T follicular helper cell (primary cell): Measurements from ENCODE around the gene ZNF618.
"Not testable (repeated sequence)": the region's sequence is repeated elsewhere in the genome, so short reads cannot be mapped to it uniquely, and the experiment has no call there.

Experiments
- DNase-seq: peaks from one replicate; pipeline ENCODE4 v3.0.0-alpha.2; 2020; ENCODE audit warnings: low read depth

The ZNF618 gene

GRCh38 chr9:113989017-113989713, 113.1 kb downstream of the ZNF618 start:
- no peak for DNase-seq

DNA sequence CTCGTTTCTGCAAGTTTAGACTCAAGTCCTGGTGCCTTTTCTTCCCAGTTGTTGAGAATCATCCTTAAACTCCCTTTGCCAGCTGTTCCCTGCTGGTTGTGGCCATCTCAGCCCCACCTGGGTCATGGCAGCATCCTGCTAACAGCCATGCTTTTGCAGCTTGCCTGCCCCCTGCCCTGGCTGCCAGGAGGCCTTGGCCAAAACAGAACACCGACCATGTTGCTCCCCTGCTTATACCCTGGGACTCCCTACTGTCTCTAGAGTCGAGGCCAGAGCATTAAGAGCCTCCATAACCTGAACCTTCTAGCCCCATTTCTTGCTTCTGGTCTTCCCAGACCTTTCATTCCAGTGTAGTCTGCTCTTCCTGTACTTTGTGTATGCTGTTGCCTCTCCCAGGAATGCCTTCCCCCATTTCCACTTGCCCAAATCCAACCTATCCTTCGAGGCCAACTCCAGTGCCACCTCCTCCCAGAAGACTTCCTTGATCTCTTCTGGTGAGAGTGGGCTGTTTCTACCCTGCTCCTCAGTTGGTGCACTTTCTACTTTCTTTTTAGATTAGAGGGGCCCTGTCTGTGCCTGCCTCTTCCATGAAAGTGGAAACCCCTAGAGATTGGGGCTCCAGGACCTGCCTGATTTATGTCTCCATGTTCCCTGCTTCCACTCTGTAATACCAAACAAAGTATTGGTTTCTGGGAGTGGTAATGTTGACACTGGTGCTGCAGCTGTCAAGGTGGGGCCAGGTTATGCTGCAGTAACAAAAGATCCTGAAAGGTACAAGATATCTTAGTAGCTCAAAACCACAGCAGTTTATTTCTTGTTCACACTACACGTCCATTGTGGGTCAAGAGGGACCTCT, 113.8 kb downstream of the ZNF618 start:
- DNase-seq, result no peak

DNA sequence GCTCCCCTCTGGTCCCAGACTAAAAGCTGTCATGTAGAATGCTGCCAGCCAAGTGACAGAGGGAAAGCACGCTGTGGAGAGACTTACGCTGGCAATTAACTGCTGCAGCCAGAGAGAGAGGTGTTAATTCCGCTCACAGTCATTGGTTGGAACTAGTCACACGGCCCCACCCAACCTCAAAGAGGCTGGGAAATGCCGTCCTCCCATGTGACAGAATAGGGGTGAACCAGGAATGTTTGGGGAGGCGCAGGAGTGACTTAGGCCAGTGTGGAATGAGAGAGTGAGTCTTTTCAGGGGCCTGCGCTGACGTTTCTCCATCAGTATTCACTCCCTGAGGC, 114.4 kb downstream of the ZNF618 start:
- DNase-seq, result no peak

DNA sequence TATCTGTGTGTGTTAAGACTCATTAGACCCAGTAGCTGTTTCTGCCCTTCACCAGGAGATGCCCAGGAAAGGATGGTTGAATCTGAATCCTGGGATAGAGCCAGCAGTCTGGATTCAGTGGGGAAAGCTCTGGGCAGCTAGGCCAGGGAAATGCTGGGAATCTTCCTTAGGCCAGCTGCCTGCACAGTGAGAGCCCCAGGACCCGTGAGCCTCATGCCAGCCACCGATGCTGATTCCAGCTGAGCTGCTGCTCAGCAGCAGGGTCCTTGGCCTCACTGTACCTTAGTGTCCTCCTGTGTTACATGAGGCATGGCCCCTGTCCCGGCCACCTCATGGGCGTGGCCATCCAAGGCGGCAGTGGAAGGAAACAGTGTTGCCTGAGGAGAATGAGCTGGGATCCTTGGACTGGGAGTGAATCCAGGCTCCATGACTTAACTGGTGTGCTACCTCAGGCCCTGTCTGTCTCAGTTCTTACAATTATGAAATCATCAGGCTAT, 114.9 kb downstream of the ZNF618 start:
- DNase-seq, result no peak

DNA sequence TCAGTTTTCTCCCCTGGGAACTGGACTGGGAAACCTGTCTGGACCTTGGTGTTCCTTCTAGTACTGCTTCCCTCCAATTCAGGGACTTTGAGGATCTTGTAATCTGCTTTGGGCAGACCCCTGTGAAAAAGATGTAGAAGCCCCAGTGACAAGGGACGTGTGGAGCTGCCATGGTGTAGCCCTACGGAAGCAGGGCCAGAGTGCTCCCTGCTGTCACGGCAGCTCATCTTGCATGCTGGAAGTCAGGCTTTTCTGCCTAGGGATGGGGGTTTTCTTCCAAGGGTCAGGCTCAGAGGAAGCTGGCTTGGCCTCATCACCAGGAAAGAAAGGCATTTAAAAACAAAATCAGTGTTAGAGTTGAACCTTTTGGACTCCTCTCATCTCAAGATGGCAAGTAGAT, 115.6 kb downstream of the ZNF618 start:
- no peak for DNase-seq

DNA sequence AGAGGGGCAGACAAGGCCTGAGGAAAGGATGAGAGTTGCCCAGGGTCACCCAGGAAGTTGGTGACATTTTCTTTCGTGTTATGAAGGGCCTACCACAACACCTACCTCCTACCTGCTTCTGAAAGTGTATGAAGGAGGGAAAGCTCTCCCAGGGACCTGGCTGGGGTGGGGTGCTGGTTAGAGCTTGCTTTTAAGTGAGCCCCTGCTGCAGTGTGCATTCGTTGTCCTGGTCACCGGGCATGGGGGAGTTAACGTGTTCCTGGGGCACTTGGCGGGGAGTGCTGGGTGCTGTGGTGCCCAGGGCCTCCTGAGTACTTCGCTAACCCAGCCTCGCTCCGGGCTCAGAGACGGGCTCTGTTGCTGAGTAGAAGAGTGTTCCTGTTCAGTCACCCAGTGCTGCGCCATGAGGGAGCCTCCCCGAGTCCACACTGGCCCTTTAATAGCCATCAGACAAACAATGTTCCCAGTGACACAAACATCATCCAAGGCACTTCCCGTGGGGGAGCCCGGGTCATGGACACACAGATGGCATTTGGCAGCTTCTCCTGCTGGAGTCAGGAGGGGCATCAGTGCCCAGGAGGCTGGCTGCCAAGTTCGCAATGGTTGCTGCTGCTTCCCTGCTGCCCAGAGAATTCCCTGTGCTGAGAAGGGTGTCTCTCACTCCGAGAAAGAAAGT, 116.3 kb downstream of the ZNF618 start:
- DNase-seq, result no peak

DNA sequence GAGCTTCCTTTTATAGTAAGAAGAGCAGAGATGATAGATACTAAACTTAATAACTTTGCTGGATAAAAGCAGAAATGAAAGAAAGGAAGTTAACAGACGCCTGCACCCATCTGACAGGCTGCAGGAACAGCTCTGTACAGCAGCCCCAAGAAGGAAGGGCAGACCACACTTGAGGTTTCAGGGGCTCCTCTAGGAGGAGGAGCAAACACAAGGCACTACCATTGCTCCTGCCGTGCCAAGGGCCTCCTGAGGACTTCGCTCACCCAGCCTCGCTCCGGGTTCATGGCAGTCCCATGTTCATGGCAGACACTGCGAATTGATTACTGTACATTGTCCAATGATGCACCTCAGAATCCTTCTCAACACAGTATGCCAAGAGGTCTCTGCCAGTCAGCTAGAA, 116.9 kb downstream of the ZNF618 start:
- no peak for DNase-seq

- DNase-seq, result no peak
These were observed 117.9 kb downstream of the ZNF618 start for GRCh38 chr9:113993838-113994540.

GRCh38 chr9:113995401-113995800, 119.3 kb downstream of the ZNF618 start:
- DNase-seq, result no peak

GRCh38 chr9:113995963-113996362, 119.9 kb downstream of the ZNF618 start:
- DNase-seq, result no peak

GRCh38 chr9:113996531-113997001, 120.5 kb downstream of the ZNF618 start:
- DNase-seq, result no peak

- not testable (repeated sequence) for DNase-seq
These were observed 121.0 kb downstream of the ZNF618 start for GRCh38 chr9:113997064-113997463.

GRCh38 chr9:113997610-113998009, 121.5 kb downstream of the ZNF618 start:
- DNase-seq, result no peak

- DNase-seq, result no peak
These were observed 122.0 kb downstream of the ZNF618 start for GRCh38 chr9:113998114-113998513.

DNA sequence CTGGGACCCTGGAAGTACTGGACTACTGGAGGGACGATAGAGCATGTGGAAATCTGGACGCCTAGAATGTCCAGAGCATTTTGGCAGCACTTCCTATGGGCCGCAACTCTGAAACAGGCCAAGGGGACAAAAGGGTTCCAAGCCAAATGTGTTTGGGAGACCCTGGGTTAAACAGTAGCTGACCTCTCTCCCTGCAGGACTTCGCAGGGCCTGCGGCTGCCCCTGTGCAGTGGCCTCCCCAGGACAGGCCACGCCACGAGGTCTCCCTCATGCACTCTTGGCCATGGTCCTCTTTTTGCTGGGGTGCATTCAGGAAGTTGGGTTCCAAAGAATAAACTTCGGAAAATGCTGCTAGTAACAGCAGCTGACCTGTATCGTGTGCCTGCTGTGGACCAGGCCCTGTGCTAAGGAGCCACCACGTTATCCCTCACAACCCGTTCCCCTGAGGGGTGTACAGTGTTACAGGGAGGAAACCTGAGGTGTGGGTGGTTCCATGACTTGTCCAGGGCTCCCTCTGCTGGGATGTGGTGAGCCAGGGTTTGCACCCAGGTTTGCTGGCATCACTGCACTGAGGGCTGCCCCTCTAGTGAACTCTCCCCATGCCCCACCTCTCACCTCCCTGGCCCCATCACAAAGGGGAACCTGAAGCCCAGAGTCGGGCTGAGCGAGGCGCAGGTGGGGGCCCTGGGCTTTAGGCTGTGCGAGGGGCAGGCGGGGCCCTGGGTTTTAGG, 122.6 kb downstream of the ZNF618 start:
- no peak for DNase-seq

DNA sequence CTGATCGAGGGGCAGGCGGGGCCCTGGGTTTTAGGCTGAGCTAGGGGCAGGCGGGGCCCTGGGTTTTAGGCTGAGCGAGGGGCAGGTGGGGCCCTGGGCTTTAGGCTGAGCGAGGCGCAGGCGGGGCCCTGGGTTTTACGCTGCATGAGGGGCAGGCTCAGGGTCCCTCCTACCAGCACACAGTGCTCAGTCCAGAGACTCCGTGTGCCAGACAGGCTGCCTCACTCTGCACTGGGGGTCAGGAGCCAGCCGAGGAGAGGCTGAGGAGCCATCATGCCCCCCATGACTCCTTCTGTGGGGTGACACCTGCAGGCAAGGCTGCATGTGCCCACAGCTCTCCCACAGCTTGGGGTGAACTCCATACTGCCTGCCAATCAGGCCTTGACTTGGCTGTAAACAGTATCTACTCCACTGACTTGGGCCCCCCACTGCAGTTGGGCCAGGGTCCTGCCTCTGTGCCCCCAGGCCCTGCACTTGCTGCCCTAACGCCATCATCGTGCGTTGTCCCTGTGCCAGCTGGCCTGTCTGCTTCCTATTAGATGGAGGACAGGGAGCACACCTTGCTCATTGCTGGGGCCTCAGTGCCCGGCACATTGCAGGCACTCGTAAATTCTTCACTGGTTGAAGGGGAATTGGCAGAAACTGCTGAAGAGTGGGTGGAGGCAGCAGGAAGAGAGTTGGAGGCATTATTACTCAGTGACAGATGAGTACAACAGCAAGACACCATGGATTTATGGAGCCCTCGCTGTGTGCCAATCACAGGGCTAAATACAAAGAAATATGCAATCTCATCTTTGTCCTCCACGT, 123.3 kb downstream of the ZNF618 start:
- DNase-seq, result no peak

GRCh38 chr9:114000063-114000454, 124.0 kb downstream of the ZNF618 start:
- no peak for DNase-seq

DNA sequence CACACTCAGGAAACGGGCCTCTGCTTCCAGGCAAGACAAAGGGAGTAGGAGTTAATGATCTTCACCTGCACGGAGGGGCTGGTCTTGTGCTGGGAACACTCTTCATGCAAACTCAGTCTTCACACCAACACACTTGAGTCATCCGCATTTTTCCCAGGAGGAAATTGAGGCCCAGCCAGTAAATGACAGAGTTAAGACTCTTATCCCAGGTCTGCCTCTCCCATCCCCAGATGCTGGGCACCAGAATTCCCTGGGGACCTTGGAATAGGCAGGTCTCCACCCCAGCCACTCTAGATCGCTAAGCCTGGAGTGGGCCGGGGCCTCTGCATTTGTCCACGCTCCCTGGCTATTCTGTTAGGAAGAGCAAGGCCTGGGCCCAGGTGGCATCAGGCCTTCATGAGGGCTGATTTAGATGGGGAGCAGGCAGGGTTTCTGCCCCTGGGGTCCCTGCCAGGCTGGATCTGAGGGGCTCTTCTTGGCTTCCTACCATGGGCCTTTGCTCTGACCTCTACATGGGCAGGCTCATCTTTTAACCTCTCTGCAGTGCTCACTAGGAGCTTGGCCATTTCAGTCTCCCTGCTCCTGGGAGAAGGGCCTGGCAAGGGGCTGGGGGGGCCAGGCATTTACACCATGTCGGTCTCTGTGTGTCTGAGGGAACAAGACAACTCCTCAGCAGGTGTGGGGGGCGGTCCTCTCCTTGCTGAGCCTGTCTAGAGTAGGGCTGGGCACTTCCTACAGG, 124.7 kb downstream of the ZNF618 start:
- no peak for DNase-seq

- no peak for DNase-seq
These were observed 125.2 kb downstream of the ZNF618 start for GRCh38 chr9:114001410-114001685.

DNA sequence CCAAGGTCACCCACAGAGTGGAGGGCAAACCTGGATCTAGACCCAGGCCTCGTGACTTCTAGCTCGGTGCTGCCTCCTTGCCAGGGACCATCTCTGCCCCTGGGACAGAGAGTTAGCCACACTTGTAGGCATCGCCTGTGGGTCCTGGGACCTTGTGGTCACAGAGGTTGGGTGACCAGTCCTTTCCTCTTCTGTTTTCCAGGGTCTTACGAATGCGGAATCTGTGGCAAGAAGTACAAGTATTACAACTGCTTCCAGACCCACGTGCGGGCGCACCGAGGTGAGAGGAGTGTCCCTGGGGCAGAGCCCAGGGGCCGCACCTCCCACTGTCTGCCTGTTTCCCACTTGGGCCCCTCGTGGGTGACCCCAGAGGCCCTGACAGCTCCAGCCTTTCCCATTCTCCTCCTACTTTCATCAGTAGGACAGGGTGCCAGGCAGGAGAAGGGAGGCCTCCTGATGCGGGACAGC, 125.7 kb downstream of the ZNF618 start:
- no peak for DNase-seq
